GM08714 (cell line): ENCODE results near the gene POU2AF3.

Experiments
- H3K4me3 ChIP-seq: fragments of 200-500 bp; sonication (Bioruptor generic); 2 replicates; pipeline ENCODE4 v1.5.1; 2014; ENCODE audit warnings: mild to moderate bottlenecking, low read length, inconsistent platforms
- ZNF274 ChIP-seq: IDR thresholded peaks from 2 replicates; pipeline ENCODE4 v1.6.1; 2012; ENCODE audit warnings: mild to moderate bottlenecking, low read depth, low read length

The POU2AF3 gene

DNA sequence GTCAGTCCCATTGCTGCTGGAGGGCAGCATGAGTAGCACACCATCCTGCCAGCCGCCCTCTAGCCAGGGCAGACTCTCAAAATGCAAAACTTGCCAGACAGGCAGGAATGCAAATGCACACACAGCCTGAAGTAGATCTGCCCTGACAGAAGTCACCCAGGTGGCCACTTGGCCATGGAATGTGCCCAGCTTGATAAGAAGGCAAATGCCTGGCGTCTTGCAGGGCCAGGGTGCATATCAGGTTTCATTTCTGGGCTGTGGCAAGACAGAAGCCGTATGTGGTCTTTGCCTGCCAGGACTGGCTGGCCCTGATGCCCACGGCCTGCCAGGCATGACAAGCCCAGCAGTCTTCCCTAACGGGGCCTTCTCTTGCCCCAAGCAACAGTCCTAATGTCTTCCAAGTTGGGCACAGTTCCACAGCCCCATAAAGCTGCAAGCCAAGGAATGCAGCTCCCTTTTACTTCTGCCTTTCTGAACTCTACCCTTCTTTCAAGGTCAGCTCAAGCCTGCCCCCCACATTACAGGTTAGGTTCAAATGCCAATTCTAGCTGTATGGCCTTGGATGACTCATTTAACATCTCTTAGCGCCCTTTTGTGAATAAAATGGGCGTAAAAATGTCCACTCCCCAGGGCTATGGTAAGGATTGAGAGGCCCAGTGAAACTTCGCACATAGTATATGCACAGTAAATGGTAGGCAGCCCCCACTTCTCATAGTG is 29.7 kb downstream of the POU2AF3 start:
- no peak overlapping the region for H3K4me3 ChIP-seq
- no peak for TF ChIP-seq ZNF274

- TF ChIP-seq ZNF274, result no peak
- no peak overlapping the region for H3K4me3 ChIP-seq
Measured at GRCh38 chr11:111329306-111330204, 31.2 kb downstream of the POU2AF3 start.

DNA sequence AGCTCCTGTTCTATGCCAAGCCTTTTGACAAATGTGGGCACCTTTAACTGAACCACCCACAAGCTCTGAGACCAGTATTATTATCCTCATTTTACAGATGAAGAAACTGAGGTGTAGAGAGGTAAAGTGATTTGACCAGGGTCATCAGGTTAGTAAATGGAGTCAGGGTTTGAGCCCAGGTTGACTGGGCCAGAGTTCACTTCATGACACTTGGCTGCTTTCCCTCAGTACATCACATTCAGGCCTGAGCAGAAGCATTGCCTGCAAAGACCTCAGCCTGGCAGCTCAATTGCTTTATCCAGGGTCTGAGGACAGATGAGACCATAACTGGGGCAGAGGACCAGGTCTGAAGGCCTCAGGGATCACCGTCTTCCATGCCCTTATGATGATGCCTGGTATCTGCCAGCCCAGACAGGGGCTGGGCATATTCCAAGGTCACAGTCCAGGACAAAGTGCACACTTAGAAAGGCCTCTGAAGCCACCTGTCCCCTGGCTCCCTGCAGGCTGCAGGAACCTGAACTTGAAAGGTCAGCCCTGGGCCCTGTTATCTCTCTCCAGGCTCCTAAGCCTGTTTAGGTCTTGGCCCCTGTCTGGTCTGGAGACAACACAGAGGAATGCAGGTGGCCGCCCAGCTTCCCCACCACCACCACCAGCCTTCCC is 32.0 kb downstream of the POU2AF3 start:
- TF ChIP-seq ZNF274, result no peak
- no peak overlapping the region for H3K4me3 ChIP-seq

GRCh38 chr11:111331711-111332479 is 33.5 kb downstream of the POU2AF3 start:
- no peak overlapping the region for H3K4me3 ChIP-seq
- no peak for TF ChIP-seq ZNF274

DNA sequence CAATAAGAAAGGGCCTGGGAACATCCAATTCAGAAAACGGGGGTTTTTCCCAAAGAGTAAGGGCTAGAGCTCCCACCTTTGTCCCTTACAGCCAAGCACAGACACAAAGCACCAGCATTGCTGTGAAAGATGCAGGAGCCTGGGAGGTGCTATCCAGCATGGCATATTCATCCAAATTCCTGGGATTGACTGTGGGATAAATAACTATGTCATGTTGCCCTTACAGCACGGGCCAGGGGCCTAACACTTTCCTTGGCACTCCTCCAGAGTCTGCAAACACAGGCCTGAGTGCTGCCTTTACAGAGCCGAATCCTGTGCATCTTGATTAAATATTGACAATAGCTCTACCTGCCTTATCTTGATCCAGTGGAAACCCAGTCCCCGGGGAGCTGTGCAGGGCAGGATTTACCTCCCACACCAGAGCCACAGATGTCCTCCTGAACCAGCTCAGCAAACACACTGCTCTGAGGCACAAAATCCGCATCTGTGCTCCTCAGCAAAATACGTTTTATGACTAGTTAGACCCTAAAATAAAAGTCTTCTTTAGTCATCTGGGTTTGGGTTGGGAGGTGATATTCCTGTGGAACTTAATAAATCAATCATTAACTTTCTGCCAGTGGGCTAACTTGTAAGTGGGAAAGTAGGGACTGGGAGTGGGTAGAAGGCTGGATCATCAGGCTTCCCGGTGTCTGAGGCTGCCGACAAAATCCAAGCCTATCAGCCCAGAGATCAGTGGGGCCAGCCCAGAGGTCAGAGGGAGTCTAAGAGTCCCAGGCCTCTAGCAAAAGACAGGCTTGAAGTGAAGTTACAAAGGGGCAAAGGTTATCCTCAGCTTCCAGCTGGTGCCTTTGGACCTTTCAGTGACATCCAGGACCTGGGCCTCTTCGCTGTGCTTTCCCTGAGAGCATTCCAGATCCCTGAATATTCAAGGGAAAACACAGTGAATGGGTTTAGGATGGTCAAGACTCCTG is 36.5 kb downstream of the POU2AF3 start:
- TF ChIP-seq ZNF274, result no peak

GRCh38 chr11:111335549-111335948 is 37.2 kb downstream of the POU2AF3 start:
- no peak for TF ChIP-seq ZNF274
- H3K4me3 ChIP-seq, result no peak overlapping the region

More for the DNA sequence above, 36.5 kb downstream of the POU2AF3 start:
- H3K4me3 ChIP-seq, result no peak overlapping the region

DNA sequence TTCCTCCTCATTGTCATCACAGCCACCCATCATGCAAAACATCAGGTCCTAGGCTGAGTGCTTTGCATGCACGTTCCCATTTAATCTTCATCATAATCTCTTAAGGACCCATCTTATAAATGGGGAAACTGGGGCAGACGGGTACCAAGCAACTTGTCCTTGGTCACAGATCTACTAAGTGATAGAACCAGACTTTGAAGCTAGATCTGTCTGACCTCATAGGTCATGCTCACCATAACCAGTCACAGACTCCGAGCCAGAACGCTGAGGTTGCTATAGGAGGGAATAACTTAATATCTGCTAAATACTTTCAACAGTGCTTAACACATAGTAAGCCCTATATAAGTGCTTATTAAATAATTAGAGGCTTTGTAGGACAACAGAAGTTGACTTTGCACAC is 37.7 kb downstream of the POU2AF3 start:
- TF ChIP-seq ZNF274, result no peak
- H3K4me3 ChIP-seq, result no peak overlapping the region

GRCh38 chr11:111336582-111337256 is 38.4 kb downstream of the POU2AF3 start:
- no peak for TF ChIP-seq ZNF274
- no peak overlapping the region for H3K4me3 ChIP-seq

DNA sequence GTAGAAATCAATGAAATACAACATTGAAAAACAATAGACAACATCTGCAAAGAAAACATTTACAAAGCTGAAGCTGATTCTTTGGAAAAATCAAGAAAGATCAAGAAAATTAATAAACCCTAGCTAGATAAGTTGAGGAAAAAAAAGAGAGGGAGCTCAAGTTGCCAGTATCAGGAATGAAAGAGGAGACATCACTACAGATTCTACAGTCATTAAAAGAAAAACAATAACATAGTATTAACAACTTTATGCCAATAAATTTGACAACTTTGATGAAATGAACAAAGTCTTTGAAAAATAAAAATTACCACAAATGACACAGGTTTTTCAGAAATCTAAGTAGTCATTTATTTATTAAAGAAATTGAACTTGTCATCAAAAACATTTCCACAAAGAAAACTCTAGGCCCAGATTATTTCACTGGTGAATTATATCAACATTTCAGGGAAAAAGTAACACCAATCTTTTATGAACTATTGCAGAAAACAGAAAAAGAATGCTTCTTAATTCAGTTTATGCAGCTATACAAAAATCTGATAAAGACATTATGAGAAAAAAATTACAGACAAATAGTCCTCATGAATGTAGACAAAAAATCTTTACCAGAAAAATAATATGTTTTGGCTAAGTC is 41.5 kb downstream of the POU2AF3 start:
- no peak overlapping the region for H3K4me3 ChIP-seq
- TF ChIP-seq ZNF274, result no peak

- no peak overlapping the region for H3K4me3 ChIP-seq
- TF ChIP-seq ZNF274, result no peak
Measured at GRCh38 chr11:111342329-111342728, 44.0 kb downstream of the POU2AF3 start.

DNA sequence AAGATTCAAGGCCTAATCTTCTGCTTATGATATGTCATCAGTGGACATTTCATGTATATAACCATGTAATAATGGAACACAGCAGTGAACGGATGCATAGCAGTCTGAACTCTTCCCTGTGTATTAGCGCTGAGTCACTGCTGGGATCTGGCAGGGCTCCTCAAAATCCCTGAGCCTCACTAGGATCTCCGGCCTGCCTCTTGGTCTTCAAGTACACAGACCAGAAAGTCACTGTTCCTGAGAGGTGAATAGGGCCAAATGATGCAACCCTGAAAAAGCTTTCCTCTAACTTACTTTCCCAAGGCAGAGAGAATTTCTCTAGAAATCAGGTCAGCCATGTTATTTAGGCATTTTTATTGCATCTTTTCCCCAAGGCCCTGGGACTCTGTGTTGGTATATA is 45.7 kb downstream of the POU2AF3 start:
- no peak for TF ChIP-seq ZNF274
- no peak overlapping the region for H3K4me3 ChIP-seq
